GM21723 (cell line): ENCODE measurements around the gene SCAND1.
"Not testable (repeated sequence)": the region's sequence is repeated elsewhere in the genome, so short reads cannot be mapped to it uniquely, and the experiment has no call there.

ENCODE experiments used
- ATAC-seq: cut with Tn5 transposase; IDR thresholded peaks from one replicate; pipeline ENCODE4 v1.9.1; 2021; ENCODE audit warnings: mild to moderate bottlenecking, moderate library complexity; ENCODE audit not compliant: unreplicated experiment

Gene SCAND1

GRCh38 chr20:35963878-35964277, 9.6 kb upstream of the SCAND1 start:
- no peak for ATAC-seq

GRCh38 chr20:35959291-35959690, 5.0 kb upstream of the SCAND1 start:
- ATAC-seq: not testable (repeated sequence)

- no peak for ATAC-seq
Observed at GRCh38 chr20:35956616-35957015, 2.3 kb upstream of the SCAND1 start.

GRCh38 chr20:35954907-35955251, 577 bp upstream of the SCAND1 start:
- no peak for ATAC-seq

- peak; percentile 30 for ATAC-seq
Observed at GRCh38 chr20:35953387-35954199, 709 bp downstream of the SCAND1 start.

GRCh38 chr20:35952480-35953386, 1.6 kb downstream of the SCAND1 start:
- ATAC-seq: no peak

- ATAC-seq: not testable (repeated sequence)
Observed at GRCh38 chr20:35952080-35952479, 2.2 kb downstream of the SCAND1 start.

GRCh38 chr20:35950093-35950492, 4.2 kb downstream of the SCAND1 start:
- no peak for ATAC-seq

- no peak for ATAC-seq
Observed at GRCh38 chr20:35947907-35948306, 6.4 kb downstream of the SCAND1 start.

GRCh38 chr20:35947489-35947888, 6.8 kb downstream of the SCAND1 start:
- ATAC-seq: no peak

GRCh38 chr20:35942243-35942642, 12.1 kb downstream of the SCAND1 start:
- ATAC-seq: no peak

GRCh38 chr20:35941620-35942019, 12.7 kb downstream of the SCAND1 start:
- ATAC-seq: no peak

- ATAC-seq: no peak
Observed at GRCh38 chr20:35939264-35939663, 15.0 kb downstream of the SCAND1 start.

GRCh38 chr20:35934050-35934449, 20.3 kb downstream of the SCAND1 start:
- no peak for ATAC-seq

- no peak for ATAC-seq
Observed at GRCh38 chr20:35929301-35929700, 25.0 kb downstream of the SCAND1 start.

GRCh38 chr20:35920523-35920922, 33.8 kb downstream of the SCAND1 start:
- no peak for ATAC-seq

- ATAC-seq: no peak
Observed at GRCh38 chr20:35918021-35918420, 36.3 kb downstream of the SCAND1 start.

- no peak for ATAC-seq
Observed at GRCh38 chr20:35917077-35917476, 37.2 kb downstream of the SCAND1 start.

- ATAC-seq: no peak
Observed at GRCh38 chr20:35912881-35913280, 41.4 kb downstream of the SCAND1 start.

GRCh38 chr20:35910254-35910653, 44.0 kb downstream of the SCAND1 start:
- ATAC-seq: no peak

GRCh38 chr20:35909796-35910195, 44.5 kb downstream of the SCAND1 start:
- ATAC-seq: no peak

GRCh38 chr20:35909176-35909575, 45.1 kb downstream of the SCAND1 start:
- no peak for ATAC-seq
